ENCODE measurements around the gene ADGRG2.

The ADGRG2 gene

GRCh38 chrX:19110642-19111041, 11.6 kb downstream of the ADGRG2 start:
- TF ChIP-seq TAF1 (IDR thresholded peaks at IDR 0.05; ENCODE audit: low read depth), result no peak
- TF ChIP-seq RAD21 (IDR thresholded peaks at IDR 0.05; ENCODE audit: low read depth), result no peak
- TF ChIP-seq TEAD4 (IDR thresholded peaks at IDR 0.05), result no peak
- no peak for TF ChIP-seq CREB1 (IDR thresholded peaks at IDR 0.05; ENCODE audit: low read depth)
- TF ChIP-seq YY1 (IDR thresholded peaks at IDR 0.05; ENCODE audit: low read depth), result no peak
- no peak for TF ChIP-seq TCF12 (IDR thresholded peaks at IDR 0.05; ENCODE audit: low read depth)
- no peak for TF ChIP-seq USF1 (IDR thresholded peaks at IDR 0.05)
- TF ChIP-seq EP300 (IDR thresholded peaks at IDR 0.05; ENCODE audit: borderline replicate concordance), result no peak
- TF ChIP-seq CEBPB (IDR thresholded peaks at IDR 0.05), result no peak
- TF ChIP-seq MAX (IDR thresholded peaks at IDR 0.05), result no peak
- TF ChIP-seq FOXM1 (IDR thresholded peaks at IDR 0.05; ENCODE audit: borderline replicate concordance, low read depth), result no peak
- no peak for TF ChIP-seq EGR1 (IDR thresholded peaks at IDR 0.05)
- TF ChIP-seq NFIC (IDR thresholded peaks at IDR 0.05), result no peak
- no peak for TF ChIP-seq REST (IDR thresholded peaks at IDR 0.05; ENCODE audit: low read depth)
- TF ChIP-seq ZBTB7A (IDR thresholded peaks at IDR 0.05; ENCODE audit: low read depth), result no peak

GRCh38 chrX:19107035-19107434, 15.2 kb downstream of the ADGRG2 start:
- TF ChIP-seq YY1 (IDR thresholded peaks at IDR 0.05; ENCODE audit: low read depth) (no peak), FOXM1 (IDR thresholded peaks at IDR 0.05; ENCODE audit: borderline replicate concordance, low read depth) (no peak), ZBTB7A (IDR thresholded peaks at IDR 0.05; ENCODE audit: low read depth) (no peak)

GRCh38 chrX:19100586-19100985, 21.7 kb downstream of the ADGRG2 start:
- TF ChIP-seq YY1 (IDR thresholded peaks at IDR 0.05; ENCODE audit: low read depth) (no peak), CEBPB (IDR thresholded peaks at IDR 0.05) (no peak), MAX (IDR thresholded peaks at IDR 0.05) (no peak), EGR1 (IDR thresholded peaks at IDR 0.05) (no peak)

GRCh38 chrX:19097553-19098283, 24.6 kb downstream of the ADGRG2 start:
- TF ChIP-seq CREB1 (IDR thresholded peaks at IDR 0.05; ENCODE audit: low read depth), result no peak
- TF ChIP-seq RAD21 (IDR thresholded peaks at IDR 0.05; ENCODE audit: low read depth), result no peak
- TF ChIP-seq CEBPB (IDR thresholded peaks at IDR 0.05), result no peak
- no peak for TF ChIP-seq TAF1 (IDR thresholded peaks at IDR 0.05; ENCODE audit: low read depth)
- no peak for TF ChIP-seq USF1 (IDR thresholded peaks at IDR 0.05)
- TF ChIP-seq TEAD4 (IDR thresholded peaks at IDR 0.05), result no peak
- TF ChIP-seq REST (IDR thresholded peaks at IDR 0.05; ENCODE audit: low read depth), result no peak
- TF ChIP-seq NFIC (IDR thresholded peaks at IDR 0.05), result no peak
- no peak for TF ChIP-seq EGR1 (IDR thresholded peaks at IDR 0.05)
- TF ChIP-seq MAX (IDR thresholded peaks at IDR 0.05), result no peak
- no peak for TF ChIP-seq YY1 (IDR thresholded peaks at IDR 0.05; ENCODE audit: low read depth)
- no peak for TF ChIP-seq TCF12 (IDR thresholded peaks at IDR 0.05; ENCODE audit: low read depth)
- TF ChIP-seq EP300 (IDR thresholded peaks at IDR 0.05; ENCODE audit: borderline replicate concordance), result no peak
- no peak for TF ChIP-seq ZBTB7A (IDR thresholded peaks at IDR 0.05; ENCODE audit: low read depth)

- no peak for TF ChIP-seq EP300 (IDR thresholded peaks at IDR 0.05; ENCODE audit: borderline replicate concordance)
- TF ChIP-seq TAF1 (IDR thresholded peaks at IDR 0.05; ENCODE audit: low read depth), result no peak
- TF ChIP-seq CREB1 (IDR thresholded peaks at IDR 0.05; ENCODE audit: low read depth), result no peak
These were observed 25.7 kb downstream of the ADGRG2 start for GRCh38 chrX:19096586-19096985.

GRCh38 chrX:19094654-19095053, 27.6 kb downstream of the ADGRG2 start:
- TF ChIP-seq FOXM1 (IDR thresholded peaks at IDR 0.05; ENCODE audit: borderline replicate concordance, low read depth), result no peak
- TF ChIP-seq REST (IDR thresholded peaks at IDR 0.05; ENCODE audit: low read depth), result no peak
- TF ChIP-seq EGR1 (IDR thresholded peaks at IDR 0.05), result no peak
- TF ChIP-seq RAD21 (IDR thresholded peaks at IDR 0.05; ENCODE audit: low read depth), result no peak
- no peak for TF ChIP-seq TAF1 (IDR thresholded peaks at IDR 0.05; ENCODE audit: low read depth)
- TF ChIP-seq CEBPB (IDR thresholded peaks at IDR 0.05), result no peak
- TF ChIP-seq MAX (IDR thresholded peaks at IDR 0.05), result no peak
- no peak for TF ChIP-seq TCF12 (IDR thresholded peaks at IDR 0.05; ENCODE audit: low read depth)
- no peak for TF ChIP-seq NFIC (IDR thresholded peaks at IDR 0.05)
- no peak for TF ChIP-seq TEAD4 (IDR thresholded peaks at IDR 0.05)
- TF ChIP-seq ZBTB7A (IDR thresholded peaks at IDR 0.05; ENCODE audit: low read depth), result no peak
- TF ChIP-seq CREB1 (IDR thresholded peaks at IDR 0.05; ENCODE audit: low read depth), result no peak
- no peak for TF ChIP-seq YY1 (IDR thresholded peaks at IDR 0.05; ENCODE audit: low read depth)
- TF ChIP-seq USF1 (IDR thresholded peaks at IDR 0.05), result no peak
- TF ChIP-seq EP300 (IDR thresholded peaks at IDR 0.05; ENCODE audit: borderline replicate concordance), result no peak
